Dermis lymphatic vessel endothelial cell (primary cell): ENCODE results near the gene COMP. TPM values are rescaled to one million over a fixed set of nuclear protein-coding genes. Genes with fewer than 3 reads are reported as not detected.

Experiments used
- total RNA-seq: library from RNA; depleted of rRNA; stranded (reverse); fragments of >200 nt; gene quantifications from 2 replicates; pipeline ENCODE4 v1.2.1, GENCODE V29; 2014

COMP gene
- under 0.01 TPM in 1 of 2 replicates, not detected in the other for total RNA-seq

GRCh38 chr19:18790566-18791314 is at the start of gene COMP:
TSS of gene COMP (minus strand) at chr19:18791305. CDS start at chr19:18791269, 36 bp downstream.

GRCh38 chr19:18831524-18832305 is 40.6 kb upstream of the COMP start, which contains the start of gene UPF1:
TSS of gene UPF1 (plus strand) at chr19:18831959. CDS start at chr19:18832210, 251 bp downstream.

Other genes with a start within 250 kb of the COMP start
- gene FKBP8, start 247.7 kb downstream of the COMP start, total RNA-seq, result 147 and 170 TPM in 2 replicates
- gene KXD1, start 233.4 kb downstream of the COMP start, total RNA-seq, result 52.0 and 54.2 TPM in 2 replicates
- 811 and 1,032 TPM in 2 replicates for gene UBA52, start 219.4 kb downstream of the COMP start, total RNA-seq
- 43.6 and 45.5 TPM in 2 replicates for gene REX1BD, start 202.5 kb downstream of the COMP start, total RNA-seq
- gene CRLF1, start 184.5 kb downstream of the COMP start, total RNA-seq, result not detected in 2 replicates
- not detected in 2 replicates for gene TMEM59L, start 178.4 kb downstream of the COMP start, total RNA-seq
- gene KLHL26, start 154.3 kb downstream of the COMP start, total RNA-seq, result 1.6 and 2.7 TPM in 2 replicates
- 0.65 and 0.86 TPM in 2 replicates for gene CRTC1, start 107.6 kb downstream of the COMP start, total RNA-seq
- gene UPF1, start 40.7 kb upstream of the COMP start, total RNA-seq, result 45.8 and 52.3 TPM in 2 replicates
- gene CERS1, start 104.9 kb upstream of the COMP start, total RNA-seq, result 1.8 and 2.2 TPM in 2 replicates
- gene COPE, start 128.1 kb upstream of the COMP start, total RNA-seq, result 141 and 191 TPM in 2 replicates
- gene DDX49, start 128.4 kb upstream of the COMP start, total RNA-seq, result 36.8 and 39.4 TPM in 2 replicates
- 86.9 and 124 TPM in 2 replicates for gene HOMER3, start 149.9 kb upstream of the COMP start, total RNA-seq
- gene SUGP2, start 242.2 kb upstream of the COMP start, total RNA-seq, result 13.3 and 14.4 TPM in 2 replicates
- 37.1 and 38.9 TPM in 2 replicates for gene ARMC6, start 242.3 kb upstream of the COMP start, total RNA-seq